Neural crest cell (in vitro differentiated cells): ENCODE results near the gene DHX8. TPM values are rescaled to one million over a fixed set of nuclear protein-coding genes. Genes with fewer than 3 reads are reported as not detected.
A peak's percentile ranks its signal among the peaks of the same experiment; 100 is the strongest.

Source experiments
- DNase-seq: peaks from one replicate; pipeline ENCODE4 v3.0.0; 2021; ENCODE audit warnings: low read depth, mixed read lengths, low spot score
- H3K27ac Mint-ChIP-seq: one replicate; pipeline ENCODE4 v1.8.0; 2021; ENCODE audit warnings: mild to moderate bottlenecking, mixed read lengths; ENCODE audit not compliant: unreplicated experiment
- H3K27me3 Mint-ChIP-seq: 2 replicates; pipeline ENCODE4 v1.8.0; 2021; ENCODE audit warnings: low read depth, mild to moderate bottlenecking, mixed read lengths
- H3K36me3 Mint-ChIP-seq: 2 replicates; pipeline ENCODE4 v1.8.0; 2021; ENCODE audit warnings: low read depth, mild to moderate bottlenecking, mixed read lengths
- H3K4me1 Mint-ChIP-seq: 2 replicates; pipeline ENCODE4 v1.8.0; 2021; ENCODE audit warnings: mixed read lengths
- H3K4me3 Mint-ChIP-seq: one replicate; pipeline ENCODE4 v1.8.0; 2021; ENCODE audit warnings: mild to moderate bottlenecking, mixed read lengths
- H3K9me3 Mint-ChIP-seq: 2 replicates; pipeline ENCODE4 v1.8.0; 2021; ENCODE audit warnings: mixed read lengths
- CTCF ChIP-seq: fragments of 200-600 bp; sonication (generic); conservative IDR thresholded peaks from 2 replicates; pipeline ENCODE4 v1.5.0; 2021; ENCODE audit warnings: antibody characterized with exemption, mild to moderate bottlenecking
- total RNA-seq: library from RNA; stranded (reverse); gene quantifications from 2 replicates; pipeline ENCODE4 v1.2.1, GENCODE V29; 2021

Gene DHX8
- total RNA-seq, 1 donor from 2014 or later = 68.0 TPM

GRCh38 chr17:43532581-43532980 is 48.8 kb downstream of the DHX8 start:
- peaks cover 49% of the 10 kb centered on the region for H3K4me1 Mint-ChIP-seq
- no peak overlapping the region for H3K4me3 Mint-ChIP-seq
- DNase-seq = no peak
- TF ChIP-seq CTCF = no peak
- H3K9me3 Mint-ChIP-seq = no peaks in the 10 kb centered on the region
- no peak overlapping the region for H3K27ac Mint-ChIP-seq
- H3K36me3 Mint-ChIP-seq = peaks cover 7% of the 10 kb centered on the region
- peaks cover 4% of the 10 kb centered on the region for H3K27me3 Mint-ChIP-seq

GRCh38 chr17:43533699-43534098 is 49.9 kb downstream of the DHX8 start:
- Mint-ChIP-seq H3K9me3 (no peaks in the 10 kb centered on the region), H3K4me3 (no peak overlapping the region), H3K27me3 (peaks cover 4% of the 10 kb centered on the region), H3K4me1 (peaks cover 46% of the 10 kb centered on the region), H3K36me3 (peaks cover 4% of the 10 kb centered on the region), H3K27ac (no peak overlapping the region)
- DNase-seq = no peak
- no peak for TF ChIP-seq CTCF

GRCh38 chr17:43534909-43535308 is 51.1 kb downstream of the DHX8 start:
- peaks cover 48% of the 10 kb centered on the region for H3K4me1 Mint-ChIP-seq
- peaks cover 4% of the 10 kb centered on the region for H3K27me3 Mint-ChIP-seq
- H3K27ac Mint-ChIP-seq = no peak overlapping the region

GRCh38 chr17:43536236-43536992 is 52.6 kb downstream of the DHX8 start:
- peak overlapping the region; percentile 87 for H3K27ac Mint-ChIP-seq
- no peak for DNase-seq
- H3K36me3 Mint-ChIP-seq = no peaks in the 10 kb centered on the region
- no peaks in the 10 kb centered on the region for H3K9me3 Mint-ChIP-seq
- H3K27me3 Mint-ChIP-seq = no peaks in the 10 kb centered on the region
- peak overlapping the region; percentile 13 for H3K4me3 Mint-ChIP-seq
- TF ChIP-seq CTCF = no peak
- H3K4me1 Mint-ChIP-seq = peaks cover 40% of the 10 kb centered on the region

More at GRCh38 chr17:43534909-43535308, 51.1 kb downstream of the DHX8 start:
- Mint-ChIP-seq H3K4me3 (no peak overlapping the region), H3K9me3 (no peaks in the 10 kb centered on the region), H3K36me3 (peaks cover 4% of the 10 kb centered on the region)
- no peak for DNase-seq
- TF ChIP-seq CTCF = no peak

GRCh38 chr17:43540821-43541674 is 57.3 kb downstream of the DHX8 start:
- Mint-ChIP-seq H3K9me3 (no peaks in the 10 kb centered on the region), H3K27me3 (peaks cover 11% of the 10 kb centered on the region), H3K4me1 (peaks cover 69% of the 10 kb centered on the region), H3K4me3 (peak overlapping the region; percentile 68), H3K27ac (no peak overlapping the region), H3K36me3 (no peaks in the 10 kb centered on the region)
- no peak for TF ChIP-seq CTCF
- no peak for DNase-seq
